ENCODE results near the gene TTC34. TPM values are rescaled to one million over a fixed set of nuclear protein-coding genes. Genes with fewer than 3 reads are reported as not detected.

TTC34 gene
- total and polyA plus RNA-seq, 2 experiments from 2014 or later: 0.05 to 0.22 TPM

GRCh38 chr1:2625311-2625710, 176.2 kb downstream of the TTC34 start:
- peaks cover 17% of the 10 kb centered on the region for H3K27me3 ChIP-seq (replicated peaks; ENCODE audit: insufficient read depth)
- H3K9ac ChIP-seq: no peak overlapping the region
- H2AFZ ChIP-seq: no peak overlapping the region
- no peak overlapping the region for H3K4me3 ChIP-seq
- H3K9me3 ChIP-seq (ENCODE audit: low read depth): no peaks in the 10 kb centered on the region
- H3K4me2 ChIP-seq (ENCODE audit: unreplicated experiment): no peak overlapping the region
- 28 to 29% methylated on average over 10 of the region's 10 CpGs for WGBS, 2 experiments (ENCODE audit: low coverage in 1 of 2, low lambda C conversion rate in 2 of 2, missing lambda C conversion rate in 2 of 2)
- H3F3A ChIP-seq (ENCODE audit: insufficient read depth): no peaks in the 10 kb centered on the region
- no peaks in the 10 kb centered on the region for H4K20me1 ChIP-seq (ENCODE audit: insufficient read depth)
- no peaks in the 10 kb centered on the region for H3K36me3 ChIP-seq (ENCODE audit: low read depth)
- H3K4me1 ChIP-seq (ENCODE audit: insufficient read depth): no peaks in the 10 kb centered on the region
- TF ChIP-seq EZH2phosphoT487 (IDR thresholded peaks at IDR 0.05; ENCODE audit: insufficient read depth, low read depth): no peak
- TF ChIP-seq EZH2 (IDR thresholded peaks at IDR 0.05; ENCODE audit: insufficient read depth, poor library complexity, severe bottlenecking): no peak
- no peaks in the 10 kb centered on the region for H3K79me2 ChIP-seq (ENCODE audit: insufficient read depth)
- DNase-seq: no peak
- no peak overlapping the region for H3K27ac ChIP-seq
- in situ Hi-C loops (cut with MboI): no loop called here
- no peaks in the 10 kb centered on the region for H3K9me2 ChIP-seq (ENCODE audit: insufficient read depth)

- no peaks in the 10 kb centered on the region for H3K9me3 ChIP-seq (ENCODE audit: low read depth)
- no peaks in the 10 kb centered on the region for H3K79me2 ChIP-seq (ENCODE audit: insufficient read depth)
- H3K4me1 ChIP-seq (ENCODE audit: insufficient read depth): no peaks in the 10 kb centered on the region
- DNase-seq: no peak
- WGBS, 2 experiments (ENCODE audit: low coverage in 1 of 2, low lambda C conversion rate in 2 of 2, missing lambda C conversion rate in 2 of 2): 20 to 27% methylated on average over 13 of the region's 13 CpGs
- H3K9ac ChIP-seq: no peak overlapping the region
- H4K20me1 ChIP-seq (ENCODE audit: insufficient read depth): no peaks in the 10 kb centered on the region
- TF ChIP-seq EZH2 (IDR thresholded peaks at IDR 0.05; ENCODE audit: insufficient read depth, poor library complexity, severe bottlenecking) (no peak), EZH2phosphoT487 (IDR thresholded peaks at IDR 0.05; ENCODE audit: insufficient read depth, low read depth) (no peak)
- in situ Hi-C loops (cut with MboI): no loop called here
- no peak overlapping the region for H3K4me2 ChIP-seq (ENCODE audit: unreplicated experiment)
- peaks cover 20% of the 10 kb centered on the region for H3K27me3 ChIP-seq (replicated peaks; ENCODE audit: insufficient read depth)
- no peaks in the 10 kb centered on the region for H3K9me2 ChIP-seq (ENCODE audit: insufficient read depth)
- no peak overlapping the region for H3K27ac ChIP-seq
- no peak overlapping the region for H2AFZ ChIP-seq
- no peak overlapping the region for H3K4me3 ChIP-seq
- no peaks in the 10 kb centered on the region for H3F3A ChIP-seq (ENCODE audit: insufficient read depth)
- H3K36me3 ChIP-seq (ENCODE audit: low read depth): no peaks in the 10 kb centered on the region
Measured at GRCh38 chr1:2624735-2625300, 176.7 kb downstream of the TTC34 start.

- Histone ChIP-seq H3K27me3 (replicated peaks; ENCODE audit: insufficient read depth) (peaks cover 23% of the 10 kb centered on the region), H4K20me1 (ENCODE audit: insufficient read depth) (no peaks in the 10 kb centered on the region), H3K36me3 (ENCODE audit: low read depth) (no peaks in the 10 kb centered on the region), H3K4me2 (ENCODE audit: unreplicated experiment) (no peak overlapping the region), H3K79me2 (ENCODE audit: insufficient read depth) (no peaks in the 10 kb centered on the region), H3K4me3 (no peak overlapping the region), H3K9ac (no peak overlapping the region), H3K4me1 (ENCODE audit: insufficient read depth) (no peaks in the 10 kb centered on the region), H2AFZ (no peak overlapping the region), H3K9me3 (ENCODE audit: low read depth) (no peaks in the 10 kb centered on the region), H3K9me2 (ENCODE audit: insufficient read depth) (no peaks in the 10 kb centered on the region), H3K27ac (no peak overlapping the region), H3F3A (ENCODE audit: insufficient read depth) (no peaks in the 10 kb centered on the region)
- TF ChIP-seq EZH2phosphoT487 (IDR thresholded peaks at IDR 0.05; ENCODE audit: insufficient read depth, low read depth): no peak
- TF ChIP-seq EZH2 (IDR thresholded peaks at IDR 0.05; ENCODE audit: insufficient read depth, poor library complexity, severe bottlenecking): no peak
- 32 to 36% methylated on average over 12 of the region's 12 CpGs for WGBS, 2 experiments (ENCODE audit: low coverage in 1 of 2, low lambda C conversion rate in 2 of 2, missing lambda C conversion rate in 2 of 2)
- in situ Hi-C loops (cut with MboI): no loop called here
- DNase-seq: no peak
Measured at GRCh38 chr1:2623571-2624337, 177.7 kb downstream of the TTC34 start.

- H3K27ac ChIP-seq: no peak overlapping the region
- H3K27me3 ChIP-seq (replicated peaks; ENCODE audit: insufficient read depth): peaks cover 11% of the 10 kb centered on the region; the same call in 1 of the 2 replicates
- in situ Hi-C loops (cut with MboI): no loop called here
- WGBS, 2 experiments (ENCODE audit: low coverage in 1 of 2, low lambda C conversion rate in 2 of 2, missing lambda C conversion rate in 2 of 2): 0 to 7% methylated on average over 1 of the region's 1 CpG
- DNase-seq: no peak
- H3K36me3 ChIP-seq (ENCODE audit: low read depth): no peaks in the 10 kb centered on the region
- TF ChIP-seq EZH2 (IDR thresholded peaks at IDR 0.05; ENCODE audit: insufficient read depth, poor library complexity, severe bottlenecking) (no peak), EZH2phosphoT487 (IDR thresholded peaks at IDR 0.05; ENCODE audit: insufficient read depth, low read depth) (no peak)
- H3K4me2 ChIP-seq (ENCODE audit: unreplicated experiment): no peak overlapping the region
- H3K9ac ChIP-seq: no peak overlapping the region
- H3K9me2 ChIP-seq (ENCODE audit: insufficient read depth): no peaks in the 10 kb centered on the region
- H3K4me1 ChIP-seq (ENCODE audit: insufficient read depth): no peaks in the 10 kb centered on the region
- no peaks in the 10 kb centered on the region for H4K20me1 ChIP-seq (ENCODE audit: insufficient read depth)
- no peak overlapping the region for H2AFZ ChIP-seq
- no peak overlapping the region for H3K4me3 ChIP-seq
- no peaks in the 10 kb centered on the region for H3K9me3 ChIP-seq (ENCODE audit: low read depth)
- H3F3A ChIP-seq (ENCODE audit: insufficient read depth): no peaks in the 10 kb centered on the region
- H3K79me2 ChIP-seq (ENCODE audit: insufficient read depth): no peaks in the 10 kb centered on the region
Measured at GRCh38 chr1:2617971-2618470, 183.5 kb downstream of the TTC34 start.

All from GM23248 (cell line).